HCT116 (cell line): ENCODE data around the gene TADA3. TPM values are rescaled to one million over a fixed set of nuclear protein-coding genes. Genes with fewer than 3 reads are reported as not detected.

Experiments
- ATAC-seq: fragments of 200-7000 bp; cut with Tn5 transposase; 2 replicates; pipeline ENCODE4 v1.9.1; 2020; ENCODE audit warnings: mild to moderate bottlenecking, moderate library complexity
- BruUV-seq: library from RNA; stranded (reverse); fragments of 400-500 nt; replicated peaks from 2 replicates; lab custom pipeline; 2021; lab: Mats Ljungman, UMichigan
- CTCF ChIA-PET: fragments of 300-600 bp; sonication (Branson Sonifier 250); formaldehyde crosslinking; loops from one replicate; lab custom pipeline; 2021; ENCODE audit warnings: antibody characterized with exemption; lab: Charles Lee
- POLR2A ChIA-PET: fragments of 300-600, 350-600 bp; sonication (Branson Sonifier 250); formaldehyde crosslinking; loops from one replicate; lab custom pipeline; 2021; ENCODE audit warnings: antibody characterized with exemption; lab: Charles Lee
- RAD21 ChIA-PET, 2 experiments: fragments of 300-600 bp; sonication (Branson Sonifier 250); formaldehyde crosslinking; loops; one replicate each; lab custom pipeline; 2023; ENCODE audit warnings: low total read pairs in 2 of 2; ENCODE audit not compliant: uncharacterized antibody in 2 of 2, unreplicated experiment in 2 of 2, low non-redundant PET in 1 of 2; lab: Charles Lee
- DNase-seq: peaks from one replicate; pipeline ENCODE4 v3.0.0-alpha.2; 2010; ENCODE audit warnings: low read depth, low spot score
- H2AFZ ChIP-seq: fragments of 200-600 bp; shearing (Covaris generic), sonication (generic); 2 replicates; pipeline ENCODE4 v1.6.1; 2017; ENCODE audit warnings: low read depth, mixed run types, mixed read lengths, antibody characterized with exemption, low read length; ENCODE audit not compliant: poor library complexity, severe bottlenecking
- H3K27ac ChIP-seq: 2 replicates; pipeline ENCODE4 v1.5.1; 2012; ENCODE audit warnings: low read depth, low read length
- H3K27me3 ChIP-seq: fragments of 200-600 bp; sonication (generic); 2 replicates; pipeline ENCODE4 v1.6.1; 2016; ENCODE audit warnings: mixed run types, low read length, mixed read lengths; ENCODE audit not compliant: insufficient read depth
- H3K36me3 ChIP-seq, 2 experiments: fragments of 200-500 bp in 1 of 2; fragments of 200-600 bp in 1 of 2; sonication (Bioruptor generic) in 1 of 2; sonication (generic) in 1 of 2; 2 replicates each; pipeline versions ENCODE4 v1.5.1 to v1.6.1; 2014 to 2016; ENCODE audit warnings: low read length in 2 of 2, inconsistent platforms in 1 of 2, mixed read lengths in 1 of 2, mixed run types in 1 of 2; ENCODE audit not compliant: insufficient read depth in 2 of 2, control insufficient read depth in 1 of 2
- H3K4me1 ChIP-seq, 2 experiments: fragments of 200-600 bp in 1 of 2; sonication (generic) in 1 of 2; 2 replicates each; pipeline versions ENCODE4 v1.5.1 to v1.6.1; 2012 to 2017; ENCODE audit warnings: low read length in 2 of 2, inconsistent platforms in 1 of 2, mild to moderate bottlenecking in 1 of 2, mixed read lengths in 1 of 2, mixed run types in 1 of 2, moderate library complexity in 1 of 2; ENCODE audit not compliant: insufficient read depth in 2 of 2, control insufficient read depth in 1 of 2
- H3K4me2 ChIP-seq: fragments of 200-600 bp; sonication (generic); 2 replicates; pipeline ENCODE4 v1.6.1; 2017; ENCODE audit warnings: mixed run types, low read length, mixed read lengths
- H3K4me3 ChIP-seq, 2 experiments: fragments of 200-600 bp in 1 of 2; sonication (generic) in 1 of 2; replicated peaks in 1 of 2; 2 replicates each; pipeline ENCODE4 v1.5.1; 2011 to 2016; ENCODE audit warnings: low read length in 2 of 2, control low read depth in 1 of 2, low read depth in 1 of 2, mild to moderate bottlenecking in 1 of 2, mixed read lengths in 1 of 2, mixed run types in 1 of 2
- H3K79me2 ChIP-seq: fragments of 200-600 bp; sonication (generic); 2 replicates; pipeline ENCODE4 v1.6.1; 2017; ENCODE audit warnings: mild to moderate bottlenecking, mixed run types, low read length, moderate library complexity, mixed read lengths; ENCODE audit not compliant: insufficient read depth
- H3K9ac ChIP-seq: fragments of 200-600 bp; sonication (generic); 2 replicates; pipeline ENCODE4 v1.6.1; 2016; ENCODE audit warnings: low read length, mixed read lengths
- H3K9me2 ChIP-seq: fragments of 200-600 bp; sonication (generic), shearing (Covaris generic); 2 replicates; pipeline ENCODE4 v1.6.1; 2017; ENCODE audit warnings: mixed run types, mild to moderate bottlenecking, moderate library complexity; ENCODE audit not compliant: insufficient read depth
- H3K9me3 ChIP-seq, 2 experiments: fragments of 200-500 bp in 1 of 2; fragments of 200-600 bp in 1 of 2; sonication (Bioruptor generic) in 1 of 2; sonication (generic) in 1 of 2; 2 replicates each; pipeline ENCODE4 v1.6.1; 2014 to 2017; ENCODE audit warnings: low read length in 2 of 2, mixed read lengths in 2 of 2, inconsistent platforms in 1 of 2, low read depth in 1 of 2, mild to moderate bottlenecking in 1 of 2, mixed run types in 1 of 2, moderate library complexity in 1 of 2; ENCODE audit not compliant: control insufficient read depth in 1 of 2, insufficient read depth in 1 of 2
- H4K20me1 ChIP-seq: fragments of 200-600 bp; sonication (generic), shearing (Covaris generic); 2 replicates; pipeline ENCODE4 v1.6.1; 2017; ENCODE audit warnings: mixed run types, mild to moderate bottlenecking, moderate library complexity; ENCODE audit not compliant: insufficient read depth
- ATF3 ChIP-seq: IDR thresholded peaks from 2 replicates; pipeline ENCODE4 v1.6.1; 2012
- CTCF ChIP-seq, 3 experiments: fragments of 200-600 bp in 1 of 3; sonication (generic) in 1 of 3; IDR thresholded peaks in 2 of 3; conservative IDR thresholded peaks in 1 of 3; 2 replicates each; pipeline ENCODE4 v1.5.1; 2012 to 2017; ENCODE audit warnings: low read depth in 2 of 3, low read length in 2 of 3, antibody characterized with exemption in 1 of 3, borderline replicate concordance in 1 of 3, control low read depth in 1 of 3, mild to moderate bottlenecking in 1 of 3, mixed read lengths in 1 of 3, mixed run types in 1 of 3, moderate library complexity in 1 of 3; ENCODE audit not compliant: insufficient read depth in 1 of 3
- EZH2phosphoT487 ChIP-seq: fragments of 200-600 bp; IDR thresholded peaks from 2 replicates; pipeline ENCODE4 v1.6.1; 2018; ENCODE audit warnings: antibody characterized with exemption, borderline replicate concordance
- POLR2AphosphoS5 ChIP-seq: IDR thresholded peaks from 2 replicates; pipeline ENCODE4 v1.6.1; 2011; ENCODE audit warnings: mild to moderate bottlenecking, low read depth, low read length, moderate library complexity
- SIN3A ChIP-seq: IDR thresholded peaks from 2 replicates; pipeline ENCODE4 v1.6.1; 2012; ENCODE audit warnings: low read depth
- SRF ChIP-seq: IDR thresholded peaks from 2 replicates; pipeline ENCODE4 v1.6.1; 2012; ENCODE audit warnings: low read depth
- ZNF274 ChIP-seq: fragments of 200-500 bp; sonication (Bioruptor generic); IDR thresholded peaks from 2 replicates; pipeline ENCODE4 v1.6.1; 2014; ENCODE audit warnings: mild to moderate bottlenecking, low read depth, low read length, inconsistent platforms
- intact Hi-C: fragments of 100-400 bp; cut with micrococcal nuclease; formaldehyde crosslinking; loops from 2 replicates; pipeline ENCODE4 v1.10.0; 2022
- total RNA-seq: library from RNA; stranded (reverse); gene quantifications from one replicate; pipeline ENCODE4 v1.2.1, GENCODE V29; 2021; ENCODE audit not compliant: unreplicated experiment

Gene TADA3
- total RNA-seq, 1 experiment from 2014 or later, result 72.0 TPM

- H3K4me2 ChIP-seq, result peak overlapping the region; percentile 73
- DNase-seq (no peak), ATAC-seq (peak; percentile 14)
- no peaks in the 10 kb centered on the region for H4K20me1 ChIP-seq
- ChIA-PET RAD21 (no interaction called here), CTCF (interaction anchor here (1.0 to 2.7 kb wide), 5 partner anchors 10 to 137 kb away, joined by 3 to 11 read pairs (median 4); partner anchors contain the start of gene CRELD1), POLR2A (interaction anchor here (1.4 kb wide), 1 partner anchor 137 kb away, joined by 4 read pairs; no protein-coding TSS in a partner anchor)
- H3K27me3 ChIP-seq, result no peaks in the 10 kb centered on the region
- peak overlapping the region; percentile 35 to 54 for H3K4me3 ChIP-seq
- H3K27ac ChIP-seq, result peak overlapping the region; percentile 69
- no TSS peak for BruUV-seq
- H3K79me2 ChIP-seq, result no peaks in the 10 kb centered on the region; the same call in 1 of the 2 replicates
- TF ChIP-seq SRF (no peak), SIN3A (no peak), EZH2phosphoT487 (no peak), ATF3 (no peak)
- intact Hi-C loops, result loop anchor here (10.0 kb wide), 1 partner anchor 304 kb away; no protein-coding TSS in a partner anchor
- H3K9me2 ChIP-seq, result no peaks in the 10 kb centered on the region
- peak overlapping the region; percentile 68 for H3K9ac ChIP-seq
- H3K9me3 ChIP-seq, result no peaks in the 10 kb centered on the region
- H2AFZ ChIP-seq, result no peak overlapping the region
- H3K4me1 ChIP-seq, result peaks cover 11 to 33% of the 10 kb centered on the region in 2 experiments; a peak in 3 of 4 replicates
- peaks cover 23 to 24% of the 10 kb centered on the region in 2 experiments; a peak in 3 of 4 replicates for H3K36me3 ChIP-seq
Observed at GRCh38 chr3:9809239-9809614, 17.0 kb upstream of the TADA3 start.

GRCh38 chr3:9808345-9809037, 16.2 kb upstream of the TADA3 start:
- ChIA-PET CTCF (interaction anchor here (0.8 to 2.7 kb wide), 8 partner anchors 9 to 478 kb away, joined by 3 to 11 read pairs (median 4); partner anchors contain the start of genes ARPC4, CRELD1 and TADA3), POLR2A (interaction anchor here (1.4 kb wide), 1 partner anchor 138 kb away, joined by 4 read pairs; no protein-coding TSS in a partner anchor), RAD21 (no interaction called here)
- intact Hi-C loops, result loop anchor here (10.0 kb wide), 1 partner anchor 304 kb away; no protein-coding TSS in a partner anchor
- no peaks in the 10 kb centered on the region; the same call in 1 of the 2 replicates for H3K79me2 ChIP-seq
- H3K27ac ChIP-seq, result peak overlapping the region; percentile 69
- H3K4me3 ChIP-seq, result no peak overlapping the region
- ATAC-seq, result peak; percentile 75
- peak overlapping the region; percentile 73 for H3K4me2 ChIP-seq
- no peaks in the 10 kb centered on the region for H4K20me1 ChIP-seq
- H3K9me3 ChIP-seq, result no peaks in the 10 kb centered on the region
- no peaks in the 10 kb centered on the region for H3K27me3 ChIP-seq
- DNase-seq, result peak; percentile 45
- H2AFZ ChIP-seq, result no peak overlapping the region
- no peak overlapping the region for H3K9ac ChIP-seq
- no TSS peak for BruUV-seq
- peaks cover 29 to 31% of the 10 kb centered on the region in 2 experiments; a peak in 3 of 4 replicates for H3K36me3 ChIP-seq
- peaks cover 11 to 33% of the 10 kb centered on the region in 2 experiments; a peak in 3 of 4 replicates for H3K4me1 ChIP-seq
- no peak for TF ChIP-seq SRF
- no peak for TF ChIP-seq ATF3
- TF ChIP-seq CTCF (IDR thresholded peaks at IDR 0.05 in 2 of 3, conservative IDR thresholded peaks at IDR 0.05 in 1 of 3; ENCODE audit: borderline replicate concordance in 1 of 3, insufficient read depth in 1 of 3, low read depth in 2 of 3, low read length in 2 of 3), result peak; percentile 23 to 65 (median 65); a peak in 4 of 6 replicates
- no peak for TF ChIP-seq POLR2AphosphoS5
- TF ChIP-seq ZNF274, result no peak
- no peaks in the 10 kb centered on the region for H3K9me2 ChIP-seq
